ENCODE data around the gene CD2.

Gene CD2

DNA sequence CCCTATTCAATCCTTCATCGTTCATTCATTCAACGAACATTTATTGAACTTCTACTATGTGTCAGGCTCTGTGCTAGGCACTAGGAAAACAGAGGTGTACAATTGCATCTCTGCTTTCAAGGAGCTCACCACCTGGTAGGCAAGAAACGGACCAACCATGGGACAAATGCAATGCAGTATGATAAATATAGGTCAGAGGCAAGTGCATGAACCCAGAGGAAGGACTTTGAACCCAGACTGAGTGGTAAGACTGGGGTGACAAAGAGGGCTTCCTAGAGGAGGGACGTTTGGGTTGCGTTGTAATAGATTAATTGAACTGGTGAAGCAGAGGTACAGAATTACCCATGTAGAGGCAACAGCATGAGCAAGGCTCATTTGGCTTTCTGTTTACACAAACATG is 16.4 kb downstream of the CD2 start:
- no peak for DNase-seq (ENCODE audit: low read depth, low spot score)
- no peak overlapping the region for H3K27ac ChIP-seq

DNA sequence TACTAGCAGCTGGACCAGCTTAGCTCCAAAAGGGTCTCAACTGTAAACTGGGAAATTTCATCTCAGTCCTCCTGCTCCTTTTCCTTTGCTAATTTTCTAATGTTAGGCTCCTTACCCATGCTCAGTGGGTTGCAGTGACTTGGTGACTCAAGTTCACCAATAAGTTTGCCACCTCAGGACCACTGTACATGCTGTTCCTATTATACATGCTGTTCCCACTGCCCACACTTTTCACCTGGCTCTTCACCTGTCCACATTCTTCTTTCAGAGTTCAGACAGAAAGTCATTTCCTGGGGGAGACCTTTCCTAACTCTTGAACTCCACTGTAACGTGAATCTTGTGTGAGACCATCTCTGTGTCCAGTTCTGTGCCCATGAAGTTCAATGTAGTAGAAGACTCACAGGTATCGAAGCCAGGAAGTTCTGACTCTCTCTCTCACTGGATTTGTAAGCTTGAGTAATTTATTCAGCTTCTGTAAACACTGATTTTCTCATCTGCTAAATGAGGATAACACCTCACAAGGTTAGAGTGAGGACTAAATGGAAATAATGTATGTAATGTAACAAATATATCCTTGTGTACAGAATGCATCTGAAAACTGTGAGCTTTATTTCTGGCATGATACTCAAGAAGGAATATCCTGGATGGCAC is 17.9 kb downstream of the CD2 start:
- DNase-seq (ENCODE audit: low read depth, low spot score): no peak
- peak overlapping the region; percentile 61 for H3K27ac ChIP-seq

DNA sequence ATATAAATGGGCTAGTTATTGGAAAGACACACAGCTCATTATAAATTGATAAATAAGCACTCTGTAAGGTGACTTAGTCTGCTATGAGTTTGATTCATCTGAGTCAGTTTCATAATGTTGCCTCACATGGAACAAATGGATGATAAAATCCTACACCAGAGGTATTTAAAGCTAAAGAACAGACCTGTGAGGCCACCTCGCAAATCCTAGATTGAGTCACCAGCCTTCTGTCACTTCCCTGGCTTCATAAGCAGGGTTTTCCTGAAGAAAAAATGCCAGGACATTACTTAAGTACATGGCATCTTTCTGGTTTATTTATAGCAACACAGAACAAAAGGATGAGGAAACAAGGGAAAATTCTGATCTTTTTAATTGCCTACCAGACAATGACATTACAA is 18.4 kb downstream of the CD2 start:
- DNase-seq (ENCODE audit: low read depth, low spot score): peak; percentile 14
- peak overlapping the region; percentile 61 for H3K27ac ChIP-seq

DNA sequence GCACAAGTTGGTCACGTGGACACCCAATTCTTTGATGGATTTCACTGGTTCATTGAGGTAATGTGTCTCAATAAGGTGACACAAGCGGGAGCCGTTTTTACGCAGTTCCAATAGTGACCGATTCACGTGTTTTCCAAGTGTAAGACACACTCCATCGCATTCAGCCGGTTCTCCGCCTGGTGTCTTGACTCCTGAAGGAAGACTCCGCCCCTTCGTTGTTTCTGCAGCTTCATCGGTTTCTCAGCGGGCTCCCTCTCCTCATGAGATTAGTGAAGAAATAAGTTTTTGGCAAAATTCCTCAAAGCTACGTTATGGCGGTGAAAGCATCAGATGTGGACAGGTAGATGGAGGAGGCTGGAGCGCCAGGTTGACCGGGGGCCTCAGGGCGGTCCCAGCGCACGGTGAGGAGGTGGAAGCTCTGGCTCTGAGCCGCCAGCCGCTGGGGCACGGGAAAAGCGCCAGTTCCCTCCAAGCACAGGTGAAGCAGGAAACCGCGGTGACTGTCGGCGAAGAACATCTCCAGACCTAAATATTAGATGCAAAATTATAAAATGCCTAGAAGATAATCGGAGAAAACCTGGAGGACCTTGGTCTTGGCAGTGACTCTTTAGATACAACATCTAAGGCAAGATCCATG is 21.0 kb downstream of the CD2 start:
- no peak overlapping the region for H3K27ac ChIP-seq
- DNase-seq (ENCODE audit: low read depth, low spot score): no peak

DNA sequence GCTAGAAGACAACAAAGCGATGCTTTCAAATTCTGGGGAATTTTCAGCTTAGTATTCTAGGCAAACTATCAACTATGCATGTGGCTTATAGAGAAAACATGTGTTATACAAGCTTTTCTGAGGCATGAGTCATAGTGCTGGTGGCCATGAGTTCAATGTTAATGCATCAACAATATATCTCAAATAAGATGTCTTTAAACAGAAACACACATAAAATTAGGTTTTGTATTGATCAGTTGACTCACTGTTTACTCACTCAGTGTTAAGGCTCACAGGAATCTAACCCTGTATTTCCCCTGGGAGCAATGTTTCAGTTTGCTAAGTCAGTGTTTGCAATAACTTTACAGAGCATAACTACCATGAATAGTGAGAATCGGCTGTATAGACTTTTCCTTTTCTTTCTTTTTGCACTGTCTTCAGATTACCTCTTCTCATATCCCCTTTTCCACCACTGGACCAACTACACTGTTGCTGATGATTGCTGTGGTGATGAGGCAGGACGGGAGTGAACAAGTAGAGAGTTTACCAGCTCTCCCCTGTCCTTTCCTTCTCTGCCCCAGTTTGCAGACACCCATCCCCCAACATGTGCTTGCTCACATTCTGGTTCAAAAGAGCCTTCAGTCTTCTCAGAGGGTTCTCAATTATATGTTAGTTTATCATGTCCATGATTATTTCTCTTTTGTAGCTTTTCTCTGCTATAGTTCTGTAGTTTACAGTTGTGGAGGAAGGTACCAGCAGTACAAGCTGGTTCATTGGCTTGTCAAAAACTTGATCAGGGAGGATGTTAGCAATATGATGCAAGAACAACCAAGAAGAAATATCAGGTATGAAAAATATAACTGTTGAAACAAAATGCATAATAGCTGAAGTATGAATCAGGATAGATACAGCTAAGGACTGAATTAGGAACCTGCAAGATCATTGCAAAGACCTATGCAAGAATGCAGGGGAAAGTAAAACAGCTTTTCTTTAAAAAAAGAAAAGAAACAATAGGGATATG is 23.9 kb downstream of the CD2 start:
- DNase-seq (ENCODE audit: low read depth, low spot score): no peak

DNA sequence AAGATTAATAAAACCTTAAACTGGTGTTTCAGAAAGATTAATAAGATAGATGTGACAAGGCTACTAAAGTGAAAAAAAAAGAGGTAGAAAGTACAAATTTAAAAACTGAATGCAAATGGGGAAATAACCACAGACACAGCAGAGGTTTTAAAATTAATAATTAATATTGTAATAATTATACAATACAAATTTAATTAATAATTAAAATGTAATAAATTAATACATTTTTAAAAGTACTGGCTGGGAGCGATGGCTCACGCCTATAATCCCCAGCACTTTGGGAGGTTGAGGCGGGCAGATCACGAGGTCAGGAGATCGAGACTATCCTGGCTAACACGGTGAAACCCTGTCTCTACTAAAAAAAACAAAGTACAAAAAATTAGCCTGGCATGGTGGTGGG is 26.8 kb downstream of the CD2 start:
- H3K27ac ChIP-seq: no peak overlapping the region
- DNase-seq (ENCODE audit: low read depth, low spot score): no peak

More for the DNA sequence above, 23.9 kb downstream of the CD2 start:
- H3K27ac ChIP-seq: peak overlapping the region; percentile 23

DNA sequence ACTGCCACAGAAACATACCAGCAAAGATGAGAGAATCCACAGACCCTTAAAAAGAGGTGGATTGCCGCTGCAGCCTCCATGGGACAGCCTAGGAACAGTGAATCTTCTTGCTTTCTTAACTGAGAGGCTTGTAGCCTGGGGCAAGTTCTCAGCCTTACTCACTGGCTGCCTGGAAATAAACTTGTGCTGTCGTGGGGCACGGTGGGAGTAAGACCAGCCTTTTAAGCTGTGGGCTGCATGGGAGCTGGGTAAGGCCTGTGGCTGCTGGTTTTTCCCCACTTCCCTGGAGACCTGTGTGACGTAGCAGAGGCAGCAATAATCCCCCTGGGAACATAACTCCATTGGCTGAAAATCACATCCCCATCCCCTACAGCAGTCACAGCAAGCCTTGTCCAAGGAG is 30.8 kb downstream of the CD2 start:
- no peak for DNase-seq (ENCODE audit: low read depth, low spot score)
- no peak overlapping the region for H3K27ac ChIP-seq

DNA sequence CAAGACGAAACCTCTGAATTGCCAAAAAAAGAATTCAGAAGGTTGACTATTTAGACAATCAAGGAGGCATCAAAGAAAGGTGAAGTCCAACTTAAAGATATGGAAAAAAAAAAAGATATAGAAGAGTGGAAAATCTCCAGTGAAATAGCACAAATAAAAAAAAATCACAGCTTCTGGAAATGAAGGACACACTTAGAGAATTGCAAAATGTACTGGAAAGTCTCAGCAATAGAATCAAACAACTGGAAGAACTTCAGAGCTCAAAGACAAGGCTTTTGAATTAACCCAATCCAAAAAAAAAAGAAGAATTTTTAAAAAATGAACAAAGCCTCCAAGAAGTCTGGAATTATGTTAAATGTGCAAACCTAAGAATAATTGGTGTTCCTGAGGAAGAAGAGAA is 31.8 kb downstream of the CD2 start:
- no peak for DNase-seq (ENCODE audit: low read depth, low spot score)
- no peak overlapping the region for H3K27ac ChIP-seq

DNA sequence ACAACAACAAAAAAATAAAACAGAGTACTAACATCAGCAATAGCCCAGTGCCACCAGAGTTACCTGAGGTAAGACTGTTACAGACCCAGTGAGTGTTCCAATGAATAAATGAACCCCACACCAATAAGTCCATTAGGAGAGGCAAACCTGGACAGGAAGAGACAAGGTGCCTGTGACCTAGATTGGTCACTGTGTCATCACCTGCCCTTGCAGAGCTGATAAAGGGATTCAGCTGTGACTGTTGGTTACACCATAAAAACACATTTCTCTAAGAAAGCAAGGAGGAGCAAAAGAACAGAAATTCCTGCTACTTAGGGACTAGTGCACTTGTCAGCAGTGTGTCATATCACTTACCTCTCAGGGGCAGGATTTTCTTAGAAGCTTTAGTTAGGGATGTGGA is 37.5 kb downstream of the CD2 start:
- DNase-seq (ENCODE audit: low read depth, low spot score): no peak
- no peak overlapping the region for H3K27ac ChIP-seq

DNA sequence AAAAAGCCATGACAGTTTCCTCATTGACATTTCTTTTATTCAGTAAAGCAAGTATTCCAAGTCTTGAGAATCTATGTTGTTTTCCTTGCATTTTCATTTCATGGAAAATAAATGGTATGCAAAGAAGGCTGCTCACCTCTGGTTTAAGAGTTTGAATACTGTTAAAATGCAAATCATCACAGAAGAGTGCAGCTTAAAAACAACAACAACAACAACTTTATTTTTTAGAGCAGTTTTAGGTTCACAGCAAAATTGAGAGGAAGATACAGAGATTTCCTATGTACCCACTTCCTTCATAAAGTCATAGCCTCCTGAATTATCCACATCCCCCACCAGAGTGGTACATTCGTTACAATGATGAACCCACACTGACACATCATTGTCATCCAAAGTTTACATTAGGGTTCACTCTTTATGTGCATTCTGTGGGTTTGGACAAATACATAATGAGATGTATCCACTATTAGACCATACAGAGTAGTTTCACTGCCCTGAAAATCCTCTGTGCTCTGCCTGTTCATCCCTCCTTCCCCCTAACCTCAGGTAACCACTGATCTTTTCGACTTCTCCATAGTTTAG is 39.2 kb downstream of the CD2 start:
- no peak overlapping the region for H3K27ac ChIP-seq
- DNase-seq (ENCODE audit: low read depth, low spot score): no peak

DNA sequence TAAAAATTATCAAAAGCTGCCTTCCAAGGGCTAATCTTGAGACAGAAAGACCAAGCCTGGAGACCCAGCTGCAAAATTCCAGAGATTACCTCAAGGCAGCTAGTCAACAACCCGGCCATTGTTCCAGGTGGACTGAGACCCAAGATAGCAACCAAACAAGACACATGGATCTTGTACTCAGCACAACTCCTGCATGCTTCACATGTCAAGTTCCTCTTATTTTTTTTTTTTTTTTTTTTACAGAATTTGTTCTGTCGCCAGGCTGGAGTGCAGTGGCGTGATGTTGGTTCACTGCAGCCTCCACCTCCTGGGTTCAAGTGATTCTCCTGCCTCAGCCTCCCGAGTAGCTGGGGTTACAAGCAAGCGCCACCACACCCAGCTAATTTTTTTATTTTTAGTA is 40.1 kb downstream of the CD2 start:
- DNase-seq (ENCODE audit: low read depth, low spot score): no peak
- no peak overlapping the region for H3K27ac ChIP-seq

DNA sequence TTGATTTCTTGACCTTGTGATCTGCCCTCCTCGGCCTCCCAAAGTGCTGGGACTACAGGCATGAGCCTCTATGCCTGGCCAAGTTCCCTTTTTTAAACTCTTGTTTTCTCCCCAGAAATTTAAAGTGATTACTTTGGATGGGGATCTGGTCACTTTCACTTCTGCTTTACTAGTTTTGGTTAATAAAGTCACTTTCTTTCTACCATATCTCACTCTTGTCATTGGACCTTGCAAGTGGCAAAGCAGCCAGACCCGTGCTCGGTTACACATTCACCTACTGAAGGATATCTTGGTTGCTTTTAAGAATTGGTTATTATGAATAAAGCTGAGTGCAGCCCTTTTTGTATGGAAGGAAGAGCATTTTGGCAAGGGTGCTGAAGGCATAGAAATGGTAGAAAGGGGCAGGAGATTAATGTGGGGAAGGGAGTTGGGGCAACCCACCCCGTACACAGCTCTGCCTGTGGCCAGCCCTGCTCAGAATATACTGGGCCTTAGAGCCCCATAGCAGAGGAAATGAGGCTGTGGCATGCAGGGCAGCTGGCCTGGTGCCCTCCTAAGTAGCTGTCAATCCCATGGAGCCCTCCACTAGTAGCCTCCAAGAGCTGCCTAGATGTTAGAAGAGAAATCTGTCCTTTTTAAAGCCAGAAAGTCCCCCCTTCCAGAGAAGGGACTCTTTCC is 40.7 kb downstream of the CD2 start:
- DNase-seq (ENCODE audit: low read depth, low spot score): no peak
- no peak overlapping the region for H3K27ac ChIP-seq

DNA sequence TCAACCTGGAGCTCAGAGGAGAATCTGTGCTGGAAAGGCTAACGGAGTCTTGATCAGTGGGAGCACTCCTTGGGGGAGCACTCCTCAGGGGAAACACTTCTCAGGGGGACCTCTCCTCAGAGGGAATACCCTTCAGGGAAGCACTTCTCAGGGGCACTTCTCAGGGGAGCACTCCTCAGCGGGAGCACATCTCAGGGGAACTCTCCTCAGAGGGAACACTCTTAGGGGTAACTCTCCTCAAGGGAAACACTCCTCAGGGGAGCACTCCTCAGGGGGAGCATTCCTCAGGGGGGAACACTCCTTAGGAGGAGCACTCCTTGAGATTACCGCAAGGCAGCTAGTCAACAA is 41.2 kb downstream of the CD2 start:
- no peak for DNase-seq (ENCODE audit: low read depth, low spot score)
- no peak overlapping the region for H3K27ac ChIP-seq

DNA sequence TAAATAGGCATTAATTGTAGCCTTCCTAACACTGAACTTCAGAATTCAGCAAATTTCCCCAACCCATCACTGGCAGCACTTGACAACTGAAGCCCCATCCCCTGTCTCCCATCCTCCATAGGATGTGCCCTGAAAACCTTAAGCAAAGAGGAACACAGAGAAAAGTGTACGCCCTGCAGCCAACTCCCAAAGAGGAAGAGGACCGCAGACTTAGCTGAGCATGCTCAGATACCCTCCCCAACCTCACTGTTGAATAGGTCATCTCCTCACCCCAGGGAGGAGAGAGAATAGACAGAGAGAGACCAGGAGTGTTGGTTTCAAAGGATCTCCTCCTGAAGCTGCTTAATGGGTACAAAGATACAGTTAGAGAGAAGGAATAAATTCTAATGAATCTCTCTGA is 50.5 kb downstream of the CD2 start:
- DNase-seq (ENCODE audit: low read depth, low spot score): no peak
- H3K27ac ChIP-seq: no peak overlapping the region

DNA sequence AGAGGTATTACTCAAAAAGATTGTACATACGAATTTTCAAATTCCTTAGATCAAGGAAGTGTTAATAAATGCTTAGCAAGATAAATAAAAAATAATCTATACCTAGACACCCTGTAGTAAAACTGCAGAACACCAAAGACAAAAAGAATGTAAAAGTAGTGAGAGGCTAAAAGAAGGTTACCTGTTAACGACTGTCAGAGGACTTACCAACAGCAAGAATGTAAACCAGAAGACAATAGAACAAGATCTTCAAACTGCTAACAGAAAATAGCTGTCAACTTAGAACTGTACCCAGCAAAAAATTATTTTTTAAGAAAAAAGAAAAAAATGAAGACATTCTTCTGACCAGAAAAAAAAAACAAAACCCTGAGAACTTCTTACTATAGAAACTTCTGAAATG is 51.2 kb downstream of the CD2 start:
- H3K27ac ChIP-seq: no peak overlapping the region
- no peak for DNase-seq (ENCODE audit: low read depth, low spot score)

DNA sequence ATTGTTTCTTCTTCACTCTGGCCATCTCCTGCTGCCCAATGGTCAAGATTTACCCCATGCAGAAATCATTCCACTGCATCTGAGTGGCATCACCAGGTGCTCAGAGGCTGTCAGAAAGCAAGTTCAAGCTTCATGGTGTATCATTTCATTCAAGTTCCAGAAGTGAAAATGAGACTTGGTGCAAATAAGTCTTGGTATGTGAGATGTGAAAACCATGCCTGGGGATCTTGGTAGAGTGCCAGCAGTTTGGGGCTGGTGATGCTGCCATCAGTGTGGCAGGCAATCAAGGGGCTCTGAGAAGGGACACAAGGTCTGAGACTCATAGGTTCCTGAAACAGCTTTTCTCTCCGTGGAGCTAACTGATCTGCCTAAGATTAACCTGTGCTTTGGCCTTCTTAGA is 52.0 kb downstream of the CD2 start:
- no peak overlapping the region for H3K27ac ChIP-seq
- no peak for DNase-seq (ENCODE audit: low read depth, low spot score)

DNA sequence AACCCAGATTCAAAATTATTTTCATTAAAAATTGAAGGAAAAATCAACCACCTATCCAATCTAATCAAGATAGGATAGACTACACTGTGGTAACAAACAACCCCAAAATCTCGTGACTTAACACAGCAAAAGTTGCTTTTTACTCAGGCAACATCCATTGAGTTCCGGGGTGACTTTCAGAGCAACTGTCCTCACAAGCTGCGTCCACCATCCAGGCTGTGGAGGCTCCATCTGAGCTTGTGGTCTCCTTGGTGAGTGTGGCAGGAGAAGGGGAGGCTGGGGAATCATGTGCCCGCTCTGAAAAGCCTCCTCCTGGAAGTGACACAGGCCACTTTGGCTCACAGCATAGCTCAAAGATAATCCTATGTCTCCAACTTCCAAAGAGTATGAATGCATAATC is 52.4 kb downstream of the CD2 start:
- DNase-seq (ENCODE audit: low read depth, low spot score): no peak
- H3K27ac ChIP-seq: no peak overlapping the region

DNA sequence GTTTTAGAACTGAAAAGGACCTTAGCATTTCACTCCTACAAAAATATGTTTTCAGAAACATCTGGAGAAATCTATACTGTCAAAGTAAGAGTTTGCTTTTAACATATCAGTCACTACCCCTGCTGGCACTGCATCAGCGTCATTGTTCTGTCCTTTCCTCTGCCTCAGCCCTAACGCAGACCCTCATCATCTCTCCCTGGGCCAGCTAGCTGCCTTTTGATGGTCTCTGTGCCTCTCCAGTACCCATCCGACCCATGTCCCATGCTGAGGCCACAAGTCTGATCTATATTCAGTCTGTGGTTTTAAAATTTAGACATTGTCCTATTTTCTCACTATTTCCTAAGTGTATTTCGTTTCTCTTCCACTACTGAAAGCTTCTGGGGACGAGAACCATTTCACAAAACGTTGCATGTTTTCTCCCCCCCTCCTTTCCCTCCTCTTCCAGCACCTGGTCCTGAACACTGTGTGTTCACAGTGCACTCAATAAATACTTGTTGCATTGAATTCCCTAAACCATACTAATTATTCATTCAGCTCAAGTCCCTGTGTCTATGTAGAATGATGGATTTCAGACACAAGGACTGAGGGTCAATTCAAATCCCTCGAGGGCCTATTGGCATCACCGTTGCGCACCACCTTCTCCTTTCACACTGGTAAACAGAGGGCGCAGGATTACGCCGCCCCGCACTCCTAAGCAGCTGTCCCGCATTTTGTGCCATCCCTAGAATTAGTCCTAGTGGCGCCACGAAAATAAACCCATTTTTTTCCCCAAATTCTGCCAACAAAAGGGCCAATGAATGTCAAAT is 53.4 kb downstream of the CD2 start:
- H3K27ac ChIP-seq: peak overlapping the region; percentile 68

DNA sequence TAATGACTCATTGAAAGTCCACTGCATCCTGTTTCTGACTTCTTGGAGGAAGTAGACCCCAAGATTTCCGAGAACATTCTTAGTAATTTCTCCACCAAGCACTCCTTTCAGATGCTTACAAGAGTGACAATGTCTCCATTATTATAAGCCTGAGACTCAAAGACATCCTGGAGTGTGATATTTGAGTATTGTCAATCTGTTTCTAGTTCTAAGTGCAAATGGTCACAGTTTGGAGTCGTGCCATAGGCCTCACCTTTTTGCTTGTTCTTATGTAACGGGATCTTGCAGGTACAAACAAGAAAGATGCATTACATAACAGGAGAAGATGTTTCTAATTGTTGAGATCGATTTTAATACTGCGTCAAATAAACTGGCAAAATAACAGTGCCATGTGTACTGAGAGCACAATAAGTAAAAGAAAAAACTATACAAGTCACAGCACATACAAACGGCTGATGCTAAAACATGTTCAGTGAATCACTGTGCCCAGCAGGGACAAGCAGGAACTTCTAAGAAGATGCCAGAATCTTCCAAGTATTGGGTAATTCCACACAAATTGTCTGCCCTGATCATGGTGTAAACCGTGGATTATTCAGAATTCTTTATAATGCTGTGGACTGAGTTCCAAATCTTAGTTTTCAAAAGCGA is 54.1 kb downstream of the CD2 start:
- peak overlapping the region; percentile 68 for H3K27ac ChIP-seq
- DNase-seq (ENCODE audit: low read depth, low spot score): peak; percentile 68

More for the DNA sequence above, 53.4 kb downstream of the CD2 start:
- DNase-seq (ENCODE audit: low read depth, low spot score): no peak
